Mucosa of descending colon (tissue), 3 donors: ENCODE results near the gene TK1. TPM values are rescaled to one million over a fixed set of nuclear protein-coding genes. Genes with fewer than 3 reads are reported as not detected.
"Not testable (repeated sequence)": the region's sequence is repeated elsewhere in the genome, so short reads cannot be mapped to it uniquely, and the experiment has no call there.

Source experiments
- ATAC-seq: fragments of 200-7000 bp; cut with Tn5 transposase; one replicate; pipeline ENCODE4 v1.9.1; 2020; ENCODE audit warnings: mild to moderate bottlenecking, moderate library complexity
- DNase-seq, 3 donors: peaks; one replicate each; pipeline ENCODE4 v3.0.0-alpha.2; 2020
- H3K36me3 ChIP-seq: fragments of 200-600 bp; one replicate; pipeline ENCODE4 v1.8.0; 2021; ENCODE audit warnings: low read depth, mild to moderate bottlenecking
- H3K4me1 ChIP-seq: fragments of 200-600 bp; one replicate; pipeline ENCODE4 v1.8.0; 2021; ENCODE audit warnings: low read depth, mild to moderate bottlenecking
- H3K4me3 ChIP-seq: fragments of 200-600 bp; one replicate; pipeline ENCODE4 v1.8.0; 2021; ENCODE audit warnings: mild to moderate bottlenecking
- H3K9me3 ChIP-seq: fragments of 200-600 bp; one replicate; pipeline ENCODE4 v1.8.0; 2021; ENCODE audit warnings: mild to moderate bottlenecking
- intact Hi-C, 2 donors: fragments of 100-400 bp; cut with DNase I in 1 of 2; cut with micrococcal nuclease in 1 of 2; formaldehyde crosslinking; loops; one replicate each; pipeline versions ENCODE4 v1.11.0 to v1.11.1; 2022; cut with DNase I, micrococcal nuclease
- total RNA-seq, 3 donors: library from RNA; stranded (reverse); fragmentation: NEBNext Ultra II Directional in 2 of 3; extraction: Animal tissue kit (Norgen Biotek cat#: 25700) in 2 of 3; gene quantifications; one replicate each; pipeline versions ENCODE4 v1.2.1 to v1.2.4, GENCODE V29; 2021 to 2023
- TF ChIP-seq, protein P1 (sequence below): fragments of 200-600 bp; IDR thresholded peaks from one replicate; pipeline ENCODE4 v1.8.0; 2022; ENCODE audit warnings: antibody characterized with exemption, mild to moderate bottlenecking
- donor health status: DM: no; HTN: no; CAD: no; lungs with moderate emphysema.
- donor health status: DM: no; HTN: no; CAD: no.
- donor health status: DM: no; HTN: yes; CAD: no.

The TK1 gene
- total RNA-seq, 3 donors from 2014 or later = 8.9 to 46.5 (median 10.2) TPM

- TF ChIP-seq, protein P1, sequence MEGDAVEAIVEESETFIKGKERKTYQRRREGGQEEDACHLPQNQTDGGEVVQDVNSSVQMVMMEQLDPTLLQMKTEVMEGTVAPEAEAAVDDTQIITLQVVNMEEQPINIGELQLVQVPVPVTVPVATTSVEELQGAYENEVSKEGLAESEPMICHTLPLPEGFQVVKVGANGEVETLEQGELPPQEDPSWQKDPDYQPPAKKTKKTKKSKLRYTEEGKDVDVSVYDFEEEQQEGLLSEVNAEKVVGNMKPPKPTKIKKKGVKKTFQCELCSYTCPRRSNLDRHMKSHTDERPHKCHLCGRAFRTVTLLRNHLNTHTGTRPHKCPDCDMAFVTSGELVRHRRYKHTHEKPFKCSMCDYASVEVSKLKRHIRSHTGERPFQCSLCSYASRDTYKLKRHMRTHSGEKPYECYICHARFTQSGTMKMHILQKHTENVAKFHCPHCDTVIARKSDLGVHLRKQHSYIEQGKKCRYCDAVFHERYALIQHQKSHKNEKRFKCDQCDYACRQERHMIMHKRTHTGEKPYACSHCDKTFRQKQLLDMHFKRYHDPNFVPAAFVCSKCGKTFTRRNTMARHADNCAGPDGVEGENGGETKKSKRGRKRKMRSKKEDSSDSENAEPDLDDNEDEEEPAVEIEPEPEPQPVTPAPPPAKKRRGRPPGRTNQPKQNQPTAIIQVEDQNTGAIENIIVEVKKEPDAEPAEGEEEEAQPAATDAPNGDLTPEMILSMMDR = no peak
- peak in 2 of 3 donors; percentile 67 to 73 for DNase-seq
- Histone ChIP-seq H3K4me1 (peaks cover 79% of the 10 kb centered on the region), H3K36me3 (no peaks in the 10 kb centered on the region), H3K9me3 (no peaks in the 10 kb centered on the region), H3K4me3 (no peak overlapping the region)
- ATAC-seq = peak; percentile 47
- intact Hi-C loops = no loop called here
Measured at GRCh38 chr17:78174870-78175642, 11.8 kb downstream of the TK1 start.

- intact Hi-C loops = no loop called here
- Histone ChIP-seq H3K4me3 (no peak overlapping the region), H3K9me3 (no peaks in the 10 kb centered on the region), H3K4me1 (peaks cover 85% of the 10 kb centered on the region), H3K36me3 (no peaks in the 10 kb centered on the region)
- TF ChIP-seq, protein P1 = peak; percentile 50
- ATAC-seq (peak; percentile 80), DNase-seq (peak; percentile 93 to 95 (median 94))
Measured at GRCh38 chr17:78174346-78174869, 12.4 kb downstream of the TK1 start.

- Histone ChIP-seq H3K4me3 (no peak overlapping the region), H3K36me3 (no peaks in the 10 kb centered on the region), H3K4me1 (peaks cover 81% of the 10 kb centered on the region), H3K9me3 (no peaks in the 10 kb centered on the region)
- intact Hi-C loops = no loop called here
- DNase-seq (peak in 2 of 3 donors; percentile 29 to 59), ATAC-seq (no peak)
- TF ChIP-seq, protein P1 = no peak
Measured at GRCh38 chr17:78173097-78173715, 13.6 kb downstream of the TK1 start.

DNA sequence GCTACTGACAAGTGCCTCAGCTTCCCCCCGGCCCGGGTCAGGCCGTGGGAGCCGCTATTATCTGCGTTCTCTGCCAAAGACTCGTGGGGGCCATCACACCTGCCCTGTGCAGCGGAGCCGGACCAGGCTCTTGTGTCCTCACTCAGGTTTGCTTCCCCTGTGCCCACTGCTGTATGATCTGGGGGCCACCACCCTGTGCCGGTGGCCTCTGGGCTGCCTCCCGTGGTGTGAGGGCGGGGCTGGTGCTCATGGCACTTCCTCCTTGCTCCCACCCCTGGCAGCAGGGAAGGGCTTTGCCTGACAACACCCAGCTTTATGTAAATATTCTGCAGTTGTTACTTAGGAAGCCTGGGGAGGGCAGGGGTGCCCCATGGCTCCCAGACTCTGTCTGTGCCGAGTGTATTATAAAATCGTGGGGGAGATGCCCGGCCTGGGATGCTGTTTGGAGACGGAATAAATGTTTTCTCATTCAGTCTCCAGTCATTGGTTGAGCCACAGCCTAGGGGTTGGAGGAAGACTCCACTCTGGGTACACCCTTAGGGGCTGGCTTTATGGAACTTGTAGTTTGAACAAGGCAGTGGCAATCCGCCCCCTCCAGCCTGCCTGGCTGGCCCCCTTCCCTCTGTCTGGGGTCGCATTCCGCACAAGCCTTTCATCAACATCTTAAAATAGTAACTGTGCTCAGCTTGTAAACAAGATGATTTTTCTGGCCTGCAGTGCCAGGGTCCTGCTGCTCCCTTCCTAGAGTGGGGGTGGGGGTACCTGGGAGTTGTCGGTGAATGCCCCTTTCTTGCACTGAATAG, 14.4 kb downstream of the TK1 start:
- DNase-seq (peak; percentile 88 to 92 (median 89)), ATAC-seq (peak; percentile 51)
- intact Hi-C loops = no loop called here
- no peaks in the 10 kb centered on the region for H3K36me3 ChIP-seq
- no peaks in the 10 kb centered on the region for H3K9me3 ChIP-seq
- no peak overlapping the region for H3K4me3 ChIP-seq
- TF ChIP-seq, protein P1 = no peak
- peaks cover 78% of the 10 kb centered on the region for H3K4me1 ChIP-seq

- H3K4me1 ChIP-seq = peaks cover 71% of the 10 kb centered on the region
- intact Hi-C loops, H3K36me3 ChIP-seq, H3K9me3 ChIP-seq, H3K4me3 ChIP-seq: not testable (repeated sequence)
- ATAC-seq (peak; percentile 0), DNase-seq (peak in 1 of 3 donors; percentile 33)
Measured at GRCh38 chr17:78171591-78172248, 15.1 kb downstream of the TK1 start.
